Measurements from ENCODE around the gene ATE1.
A peak's percentile ranks its signal among the peaks of the same experiment; 100 is the strongest.
"Not testable (repeated sequence)": the region's sequence is repeated elsewhere in the genome, so short reads cannot be mapped to it uniquely, and the experiment has no call there.

ATE1 gene

GRCh38 chr10:121732172-121732571 lies 195.7 kb downstream of the ATE1 start:
- no peak for DNase-seq

- DNase-seq: no peak
Measured at GRCh38 chr10:121724282-121724681, 203.5 kb downstream of the ATE1 start.

DNA sequence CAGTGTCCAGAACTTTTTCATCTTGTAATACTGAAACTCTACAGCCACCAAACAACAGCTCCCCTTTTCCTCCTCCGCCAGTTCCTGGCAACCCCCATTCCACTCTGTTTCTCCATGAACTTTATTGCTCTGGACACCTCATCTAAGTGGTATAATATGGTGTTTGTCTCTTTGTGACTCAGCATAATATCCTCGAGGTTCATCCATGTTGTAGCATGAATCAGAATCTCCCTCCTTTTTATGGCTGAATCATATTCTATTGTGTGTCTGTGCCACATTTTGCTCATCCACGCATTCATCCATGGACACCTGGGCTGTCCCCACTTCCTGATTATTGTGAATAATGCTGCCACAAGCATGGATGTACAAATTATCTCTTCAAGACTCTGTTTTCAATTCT lies 205.2 kb downstream of the ATE1 start:
- no peak for DNase-seq

- no peak for DNase-seq
Measured at GRCh38 chr10:121721257-121721656, 206.6 kb downstream of the ATE1 start.

GRCh38 chr10:121715969-121716368 lies 211.9 kb downstream of the ATE1 start:
- DNase-seq: no peak

- no peak for DNase-seq
Measured at GRCh38 chr10:121715076-121715475, 212.8 kb downstream of the ATE1 start.

- no peak for DNase-seq
Measured at GRCh38 chr10:121713486-121713885, 214.3 kb downstream of the ATE1 start.

DNA sequence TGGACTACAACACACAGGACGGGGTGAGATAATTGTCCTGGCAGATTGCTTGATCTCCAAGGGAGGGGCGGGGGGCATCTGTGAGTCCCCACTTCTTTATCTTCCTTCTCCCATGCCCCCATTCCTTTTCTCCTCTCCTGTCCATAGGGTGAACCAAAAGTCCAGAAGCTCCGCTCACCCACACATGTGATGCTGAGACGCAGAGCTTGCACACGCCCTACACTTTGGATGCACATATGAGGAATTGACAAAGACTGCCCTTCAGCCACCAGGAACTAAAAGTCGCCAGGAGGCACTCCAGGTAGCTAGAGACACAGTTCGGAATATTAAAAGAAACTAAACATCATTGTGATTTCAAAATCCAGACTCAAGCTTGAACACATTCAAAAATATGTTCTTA lies 216.9 kb downstream of the ATE1 start:
- no peak for DNase-seq

DNA sequence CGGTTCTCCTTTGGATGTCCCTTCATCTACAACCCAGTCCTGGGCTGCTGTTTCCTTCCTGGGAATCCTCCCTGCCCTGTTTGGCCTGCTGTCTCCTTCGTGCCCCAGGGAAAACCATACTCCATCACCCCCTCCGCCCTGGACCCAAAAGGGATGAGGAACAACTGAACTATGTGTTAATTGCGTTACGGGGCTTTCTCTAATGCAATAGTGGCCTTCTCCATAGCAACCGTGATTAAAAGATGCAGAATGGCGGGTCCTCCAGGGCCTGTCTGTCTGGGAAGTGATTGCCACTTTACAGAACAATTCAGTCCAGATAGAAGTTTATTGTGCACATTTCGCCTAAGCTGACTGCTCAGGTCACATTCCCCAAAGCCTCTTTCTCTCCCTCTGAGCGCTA lies 217.6 kb downstream of the ATE1 start:
- DNase-seq: no peak

- DNase-seq: no peak
Measured at GRCh38 chr10:121709675-121710073, 218.2 kb downstream of the ATE1 start.

- DNase-seq: no peak
Measured at GRCh38 chr10:121708728-121709674, 218.8 kb downstream of the ATE1 start.

DNA sequence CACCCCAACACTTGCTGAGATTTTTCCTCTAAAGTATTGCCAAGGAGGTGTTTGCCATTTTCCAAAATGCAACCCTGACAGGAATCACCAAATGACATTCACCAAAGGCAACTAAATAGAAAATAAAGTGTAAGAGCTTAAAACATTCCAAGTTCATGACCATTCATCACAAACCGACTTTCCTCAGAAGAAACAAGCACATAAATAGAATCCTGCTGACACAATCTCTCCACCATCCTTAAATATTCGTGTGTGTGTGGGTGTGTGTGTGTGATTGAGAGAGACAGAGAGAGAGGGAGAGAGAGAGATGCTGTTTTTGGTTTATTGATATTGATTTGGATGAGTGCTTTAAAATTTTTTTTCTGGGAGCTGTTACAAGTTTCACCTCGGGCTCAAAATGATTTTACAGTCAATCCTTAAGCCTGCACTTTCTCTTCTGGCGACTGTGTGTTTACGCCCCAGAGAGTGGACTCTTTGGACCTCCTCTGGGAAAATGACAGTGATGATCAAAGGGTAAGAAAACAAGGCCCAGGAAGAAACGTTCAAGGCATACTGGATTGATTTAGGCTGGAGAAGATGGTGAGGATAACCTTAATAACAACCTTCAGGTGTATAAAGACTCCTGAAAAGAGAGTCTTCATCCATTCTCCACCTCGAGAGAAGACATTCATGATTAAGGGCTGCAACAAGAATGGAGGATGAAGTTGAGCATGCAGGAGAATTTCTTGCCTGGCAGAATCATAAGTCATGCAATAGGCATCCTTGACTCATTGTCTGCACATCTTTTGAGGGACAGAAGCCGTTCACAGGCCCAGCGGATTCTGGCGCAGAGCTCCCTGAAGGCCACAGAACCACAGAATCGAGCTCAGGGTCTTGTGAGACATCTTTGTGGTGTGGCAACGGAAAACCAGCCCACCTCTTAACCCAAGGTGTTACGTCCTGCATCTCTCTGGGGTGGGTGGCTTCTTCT lies 225.2 kb downstream of the ATE1 start:
- DNase-seq: no peak

DNA sequence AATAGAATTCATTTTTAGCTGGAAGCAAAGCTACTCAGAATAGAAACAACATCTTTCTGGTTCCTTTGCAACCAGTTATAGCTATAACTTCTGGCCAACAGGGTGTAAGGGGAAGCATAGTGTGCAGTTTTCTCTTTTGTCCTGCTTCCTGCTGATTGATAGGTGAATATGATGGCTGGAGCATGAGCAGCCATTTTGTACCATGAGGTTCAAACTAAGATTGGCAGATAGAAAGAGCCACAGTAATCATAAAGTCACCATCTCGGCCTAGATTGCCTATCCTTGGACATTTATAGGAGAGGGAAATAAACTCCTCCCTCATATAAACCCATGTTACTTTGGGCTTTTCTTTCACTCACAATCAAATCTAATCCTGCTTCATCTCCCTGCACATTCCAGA lies 227.4 kb downstream of the ATE1 start:
- DNase-seq: no peak

DNA sequence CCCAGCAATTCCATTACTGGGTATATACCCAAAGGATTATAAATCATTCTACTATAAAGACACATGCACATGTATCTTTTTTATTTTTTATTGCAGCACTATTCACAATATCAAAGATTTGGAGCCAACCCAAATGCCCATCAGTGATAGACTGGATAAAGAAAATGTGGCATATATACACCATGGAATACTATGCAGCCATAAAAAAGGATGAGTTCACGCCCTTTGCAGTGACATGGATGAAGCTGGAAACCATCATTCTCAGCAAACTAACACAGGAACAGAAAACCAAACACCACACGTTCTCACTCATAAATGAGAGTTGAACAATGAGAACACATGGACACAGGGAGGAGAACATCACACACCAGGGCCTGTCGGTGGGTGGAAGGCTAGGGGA lies 228.1 kb downstream of the ATE1 start:
- not testable (repeated sequence) for DNase-seq

DNA sequence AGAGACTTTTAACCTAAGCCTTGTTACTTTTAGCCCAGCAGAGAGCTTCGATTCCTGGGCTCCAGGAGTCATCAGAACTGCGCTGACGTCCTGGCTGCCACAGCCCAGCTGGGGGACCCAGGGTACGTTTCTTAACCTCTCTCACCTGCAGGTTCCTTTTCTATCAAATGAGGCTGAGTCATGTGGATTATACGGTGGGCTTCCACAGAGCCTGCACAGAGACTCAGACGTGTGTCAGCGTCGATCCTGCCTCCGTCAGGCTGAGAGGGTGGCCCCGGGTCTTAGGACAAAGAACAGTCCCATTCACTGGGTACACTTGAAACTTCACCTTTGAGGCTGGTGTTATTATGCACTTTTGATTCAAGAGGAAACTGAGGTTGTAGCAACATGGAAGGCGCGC lies 228.9 kb downstream of the ATE1 start:
- DNase-seq: no peak

- no peak for DNase-seq
Measured at GRCh38 chr10:121698336-121698735, 229.5 kb downstream of the ATE1 start.

DNA sequence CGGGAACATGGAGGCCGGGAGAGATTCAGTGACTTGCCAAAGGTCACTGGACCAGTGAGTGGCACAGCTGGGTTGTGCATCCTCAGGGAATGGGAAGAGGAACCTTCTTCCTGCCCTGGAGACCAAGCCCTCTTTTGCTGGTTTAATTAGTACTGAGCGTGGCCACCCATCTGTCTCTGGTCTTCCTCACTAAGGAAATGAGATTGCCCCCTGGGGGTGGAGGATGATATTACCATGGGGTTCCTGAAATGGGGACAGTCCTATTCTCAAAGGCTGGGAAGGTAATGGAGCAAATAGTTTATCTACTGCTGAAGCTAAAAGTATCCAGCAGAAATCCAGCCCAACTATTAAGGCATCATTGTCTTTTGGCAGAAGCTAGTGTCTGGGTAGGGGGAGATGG lies 231.0 kb downstream of the ATE1 start:
- peak; percentile 57 for DNase-seq

GRCh38 chr10:121695731-121696464 lies 231.9 kb downstream of the ATE1 start:
- no peak for DNase-seq

GRCh38 chr10:121694966-121695643 lies 232.7 kb downstream of the ATE1 start:
- DNase-seq: no peak

- DNase-seq: no peak
Measured at GRCh38 chr10:121694327-121694965, 233.4 kb downstream of the ATE1 start.

DNA sequence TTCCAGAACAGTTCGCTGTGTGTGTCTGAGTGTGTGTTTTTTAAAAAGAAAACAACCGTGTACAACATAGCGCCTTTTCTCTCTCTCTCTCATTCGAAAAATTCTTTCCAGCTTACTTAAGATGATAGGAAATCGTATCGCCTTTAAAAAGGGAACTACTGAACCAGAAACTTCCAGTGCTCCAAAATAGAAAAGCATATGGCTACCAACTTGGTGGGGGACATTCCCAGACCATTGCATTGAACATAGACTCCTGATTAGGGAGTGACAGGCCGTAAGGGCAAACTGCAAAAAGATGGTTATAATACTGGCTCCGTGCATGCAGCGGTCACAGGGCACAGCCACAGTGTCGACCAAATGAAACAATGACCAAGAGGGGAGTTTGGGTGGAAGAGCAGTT lies 235.2 kb downstream of the ATE1 start:
- no peak for DNase-seq

DNA sequence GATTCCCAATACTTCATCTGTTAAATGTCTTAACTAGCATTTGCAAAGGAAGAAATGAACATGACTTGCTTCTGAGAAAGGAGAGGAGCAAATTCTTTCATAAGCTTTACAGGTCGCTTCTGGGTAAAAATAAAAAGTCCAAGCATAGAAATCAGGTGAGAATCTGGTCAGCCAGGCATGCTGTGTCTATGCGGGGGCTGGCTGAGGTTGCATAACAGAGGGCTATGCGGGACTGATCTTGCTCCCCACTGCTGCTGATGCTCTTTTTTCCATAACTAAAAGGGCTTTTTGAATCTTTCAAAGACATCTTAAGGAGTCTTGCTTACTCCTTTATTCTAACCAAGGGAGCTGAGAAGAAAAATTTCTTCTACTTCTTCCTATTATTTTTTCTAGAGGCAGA lies 236.9 kb downstream of the ATE1 start:
- DNase-seq: no peak

Measured in hematopoietic multipotent progenitor cell treated with erythropoietin and hydrocortisone succinate and interleukin-3 and kit ligand, for 8 days (in vitro differentiated cells).